ENCODE data around the gene KCTD5. TPM values are rescaled to one million over a fixed set of nuclear protein-coding genes. Genes with fewer than 3 reads are reported as not detected.

The KCTD5 gene
- total RNA-seq, 2 experiments from 2014 or later = 34.2 to 41.7 TPM

DNA sequence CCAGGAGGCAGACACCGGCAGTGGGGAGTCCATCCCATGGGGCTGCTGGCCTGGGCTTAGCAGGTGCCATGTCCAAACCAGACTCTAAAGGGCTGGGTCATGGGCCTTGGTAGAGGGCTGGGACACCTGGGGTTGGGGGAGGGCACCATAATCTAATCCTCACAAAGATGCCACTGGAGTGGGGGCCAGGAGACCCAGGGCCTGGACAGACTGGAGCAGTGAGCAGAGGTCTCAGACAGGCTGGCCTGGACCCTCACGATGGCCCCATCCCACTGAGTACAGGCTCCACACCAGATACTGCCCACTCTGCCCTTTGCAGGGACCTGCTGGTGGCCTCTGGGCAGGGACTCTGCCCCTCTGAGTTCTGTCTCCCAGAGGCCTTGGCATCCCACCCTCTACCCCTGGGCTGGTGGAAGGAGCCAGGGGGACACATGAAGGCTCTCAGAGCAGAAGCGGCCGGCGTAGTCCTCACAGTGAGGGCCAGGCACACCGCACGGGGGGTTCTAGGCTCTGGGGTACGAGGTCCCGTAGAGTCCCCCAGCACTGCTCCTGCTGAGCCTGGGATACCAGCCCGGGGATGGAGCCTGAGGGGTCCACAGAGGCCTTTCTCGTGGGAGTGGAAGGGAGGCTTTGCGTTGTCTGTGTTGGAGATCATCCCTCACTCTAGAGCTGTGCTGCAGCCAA lies 60.1 kb downstream of the KCTD5 start:
- ATAC-seq (no peak), DNase-seq (no peak)
- Mint-ChIP-seq H3K4me1 (peaks cover 8% of the 10 kb centered on the region), H3K27me3 (no peaks in the 10 kb centered on the region), H3K27ac (no peak overlapping the region), H3K9me3 (ENCODE audit: low read depth) (no peaks in the 10 kb centered on the region), H3K36me3 (no peaks in the 10 kb centered on the region), H3K4me3 (no peak overlapping the region)
- CTCF ChIA-PET = no interaction called here

DNA sequence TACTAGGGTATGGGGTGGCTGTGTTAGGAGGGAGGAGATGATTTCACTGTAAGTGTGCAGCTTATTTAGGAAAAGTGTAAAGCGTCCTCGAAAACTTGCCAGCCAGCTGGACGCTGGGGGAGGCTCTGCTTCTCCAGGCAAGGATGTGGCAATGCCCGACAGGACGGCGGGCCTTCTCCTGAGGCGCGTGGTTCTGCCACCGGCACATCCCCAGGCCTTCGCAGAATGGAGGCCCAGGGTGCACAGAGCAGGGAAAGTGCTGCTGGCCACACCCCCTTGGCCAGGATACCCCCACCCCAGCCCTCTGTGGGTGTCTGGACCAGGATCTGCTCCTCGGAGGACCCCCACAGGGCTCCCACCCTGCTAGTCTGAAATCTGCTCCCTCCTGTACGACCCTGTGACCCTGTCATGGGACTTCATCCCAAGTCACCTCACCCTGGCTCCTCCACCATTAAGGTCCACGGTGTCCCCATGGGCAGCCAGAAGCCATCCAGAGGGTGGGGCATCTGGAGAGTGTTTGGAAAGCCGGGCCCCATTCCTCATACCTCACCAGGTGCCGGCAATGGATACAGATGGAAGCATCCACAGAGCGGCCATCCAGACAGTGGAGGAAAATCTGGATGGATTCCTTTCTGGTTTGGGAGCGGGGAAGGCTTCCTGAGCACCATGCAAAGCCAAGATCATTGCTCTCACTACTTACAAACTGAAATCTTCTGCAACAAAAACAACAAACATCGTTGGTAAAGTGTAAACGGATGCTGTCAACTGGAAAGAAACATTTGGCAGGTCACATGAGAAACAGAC lies 60.9 kb downstream of the KCTD5 start:
- Mint-ChIP-seq H3K4me1 (peaks cover 8% of the 10 kb centered on the region), H3K36me3 (no peaks in the 10 kb centered on the region), H3K27me3 (no peaks in the 10 kb centered on the region), H3K9me3 (ENCODE audit: low read depth) (no peaks in the 10 kb centered on the region), H3K4me3 (no peak overlapping the region), H3K27ac (no peak overlapping the region)
- ATAC-seq (no peak), DNase-seq (no peak)
- CTCF ChIA-PET = no interaction called here

DNA sequence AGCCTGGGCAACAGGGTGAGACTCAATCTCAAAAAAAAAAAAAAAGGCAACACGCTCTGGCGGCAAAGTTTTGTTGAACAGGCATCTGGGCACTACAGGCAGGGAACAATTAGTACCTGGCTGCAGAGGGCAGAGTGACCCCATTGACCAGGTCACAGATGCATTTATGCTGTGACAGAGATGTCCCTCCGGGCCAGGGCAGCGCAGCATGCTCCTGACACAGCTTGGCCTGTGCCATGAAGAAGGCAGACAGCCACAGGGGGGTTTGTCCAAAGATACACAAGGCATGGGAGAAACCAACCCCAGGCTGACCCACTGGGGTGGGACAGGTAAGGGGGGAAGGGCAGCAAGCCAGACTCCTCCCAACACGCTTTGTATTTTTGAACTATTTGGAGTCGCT lies 62.4 kb downstream of the KCTD5 start:
- Mint-ChIP-seq H3K9me3 (ENCODE audit: low read depth) (no peaks in the 10 kb centered on the region), H3K4me3 (no peak overlapping the region), H3K27ac (no peak overlapping the region), H3K36me3 (peaks cover 2% of the 10 kb centered on the region), H3K4me1 (peaks cover 6% of the 10 kb centered on the region), H3K27me3 (no peaks in the 10 kb centered on the region)
- CTCF ChIA-PET = no interaction called here
- no peak for ATAC-seq
- no peak for DNase-seq

DNA sequence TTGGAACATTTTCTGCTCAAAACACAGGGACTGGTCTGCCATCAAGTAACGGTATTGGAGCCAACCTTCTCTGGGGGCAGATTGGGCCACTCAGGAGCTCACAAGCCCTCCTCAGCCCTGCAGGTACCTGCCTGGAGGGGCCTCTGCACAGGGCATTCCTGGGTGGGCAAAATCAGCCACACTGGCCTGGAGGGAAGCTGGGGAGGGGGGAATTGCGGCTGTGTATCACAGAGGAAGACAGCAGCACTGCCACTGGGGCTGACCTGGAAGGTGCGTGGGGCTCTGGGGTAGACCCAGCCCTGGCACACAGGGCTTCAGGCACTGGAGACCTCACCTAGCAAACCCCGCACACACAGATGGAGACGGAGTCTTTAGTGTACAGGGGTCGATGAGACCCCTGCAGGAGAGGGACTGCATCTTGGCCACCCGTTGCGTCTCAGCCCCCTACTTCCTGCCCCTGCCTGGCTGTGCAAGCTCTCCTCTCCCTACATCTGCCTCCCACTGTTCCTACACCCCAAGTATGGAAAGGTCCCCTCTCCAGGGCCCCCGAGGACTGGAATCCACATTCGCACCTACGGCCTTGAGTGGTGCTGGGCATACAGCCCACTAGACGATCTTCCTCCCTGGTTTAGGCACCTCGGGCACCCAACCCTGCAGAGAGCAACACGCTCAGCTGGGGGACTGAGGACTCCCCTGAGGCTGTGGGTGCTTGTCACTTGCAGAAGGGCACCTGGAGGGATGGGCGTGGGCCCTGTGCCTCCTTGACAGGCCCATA lies 63.0 kb downstream of the KCTD5 start:
- Mint-ChIP-seq H3K9me3 (ENCODE audit: low read depth) (no peaks in the 10 kb centered on the region), H3K27ac (no peak overlapping the region), H3K4me1 (peaks cover 11% of the 10 kb centered on the region), H3K36me3 (peaks cover 2% of the 10 kb centered on the region), H3K4me3 (no peak overlapping the region), H3K27me3 (no peaks in the 10 kb centered on the region)
- CTCF ChIA-PET = no interaction called here
- ATAC-seq (no peak), DNase-seq (no peak)

DNA sequence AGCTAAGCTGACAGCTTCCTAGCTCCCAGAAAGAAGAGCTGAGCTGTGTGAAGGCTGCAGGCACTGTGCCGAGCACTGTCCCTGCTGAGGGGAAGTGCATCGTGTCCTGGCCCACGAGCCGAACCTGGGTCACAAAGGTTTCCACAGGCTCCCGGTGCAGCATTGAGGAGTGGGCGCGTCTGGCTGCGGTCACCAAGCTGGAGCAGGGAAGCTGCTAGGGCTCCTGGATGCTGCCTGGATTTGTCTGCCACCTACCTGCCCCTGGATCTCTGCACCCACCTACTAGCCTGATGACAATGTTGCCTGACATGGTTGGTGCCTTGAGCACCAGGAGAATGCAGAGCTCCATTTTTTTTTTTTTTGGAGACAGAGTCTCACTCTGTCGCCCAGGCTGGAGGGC lies 63.6 kb downstream of the KCTD5 start:
- CTCF ChIA-PET = no interaction called here
- H3K4me3 Mint-ChIP-seq = no peak overlapping the region
- H3K4me1 Mint-ChIP-seq = peaks cover 17% of the 10 kb centered on the region
- ATAC-seq (no peak), DNase-seq (no peak)
- H3K27ac Mint-ChIP-seq = no peak overlapping the region
- no peaks in the 10 kb centered on the region for H3K27me3 Mint-ChIP-seq
- peaks cover 2% of the 10 kb centered on the region for H3K36me3 Mint-ChIP-seq
- no peaks in the 10 kb centered on the region for H3K9me3 Mint-ChIP-seq (ENCODE audit: low read depth)

DNA sequence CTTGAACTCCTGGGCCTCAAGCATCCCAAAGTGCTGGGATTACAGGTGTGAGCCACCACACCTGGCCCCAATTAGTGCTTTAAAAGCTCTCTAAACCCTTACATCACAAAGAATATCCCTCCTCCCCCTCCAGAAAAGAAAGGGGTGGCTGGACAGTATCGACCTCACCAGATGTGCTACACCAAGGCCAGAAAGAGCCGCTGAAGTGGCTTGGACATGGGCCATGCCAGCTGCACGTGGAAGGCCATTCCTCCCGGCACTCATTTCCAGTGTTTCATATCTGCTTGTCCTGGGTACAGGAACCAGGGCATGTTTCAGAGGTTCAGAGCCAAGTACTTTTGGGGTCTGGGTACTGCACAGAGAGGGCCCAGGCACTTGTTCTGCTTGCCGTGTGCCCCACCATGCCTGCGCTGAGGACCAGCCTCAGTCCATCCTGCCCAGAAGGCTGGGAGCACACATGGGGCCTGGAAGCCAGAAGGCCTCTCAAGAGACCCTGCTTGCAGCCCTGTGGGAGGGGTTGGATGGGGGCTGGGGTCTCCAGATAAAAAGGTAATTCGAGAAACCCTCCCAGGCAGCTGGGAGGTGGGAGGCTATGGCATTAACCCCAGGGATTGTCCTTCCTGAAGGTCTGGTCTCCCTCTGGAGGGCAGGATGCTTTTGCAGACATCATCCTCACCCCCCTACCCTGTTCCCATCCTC lies 66.6 kb downstream of the KCTD5 start:
- no peak overlapping the region for H3K27ac Mint-ChIP-seq
- CTCF ChIA-PET = no interaction called here
- H3K36me3 Mint-ChIP-seq = peaks cover 10% of the 10 kb centered on the region
- DNase-seq (no peak), ATAC-seq (no peak)
- H3K9me3 Mint-ChIP-seq (ENCODE audit: low read depth) = no peaks in the 10 kb centered on the region
- H3K27me3 Mint-ChIP-seq = no peaks in the 10 kb centered on the region
- no peak overlapping the region for H3K4me3 Mint-ChIP-seq
- peaks cover 29% of the 10 kb centered on the region for H3K4me1 Mint-ChIP-seq

DNA sequence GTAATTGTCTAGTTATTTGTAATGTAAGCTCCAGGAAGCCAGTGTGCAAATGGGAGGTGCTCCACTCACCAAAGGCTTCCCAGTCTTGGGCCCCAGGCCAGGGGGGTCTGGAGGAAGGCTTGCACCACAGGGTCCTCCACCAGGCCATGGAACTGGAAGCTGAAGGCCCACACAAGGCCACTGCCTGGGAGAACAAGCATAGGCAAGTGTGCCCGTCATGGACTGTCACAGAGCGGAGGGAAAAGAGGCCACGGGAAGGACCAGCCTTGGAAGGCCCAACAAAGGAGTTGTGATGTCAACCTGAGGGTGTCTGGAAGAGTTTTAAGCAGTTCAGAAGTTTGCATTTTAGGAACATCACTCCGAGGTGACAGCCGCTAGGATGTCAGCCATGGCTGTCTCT lies 67.2 kb downstream of the KCTD5 start:
- H3K4me1 Mint-ChIP-seq = peaks cover 34% of the 10 kb centered on the region
- H3K36me3 Mint-ChIP-seq = peaks cover 15% of the 10 kb centered on the region
- H3K27me3 Mint-ChIP-seq = no peaks in the 10 kb centered on the region
- CTCF ChIA-PET = no interaction called here
- no peak for DNase-seq
- no peak overlapping the region for H3K4me3 Mint-ChIP-seq
- no peak overlapping the region for H3K27ac Mint-ChIP-seq
- ATAC-seq = no peak
- no peaks in the 10 kb centered on the region for H3K9me3 Mint-ChIP-seq (ENCODE audit: low read depth)

DNA sequence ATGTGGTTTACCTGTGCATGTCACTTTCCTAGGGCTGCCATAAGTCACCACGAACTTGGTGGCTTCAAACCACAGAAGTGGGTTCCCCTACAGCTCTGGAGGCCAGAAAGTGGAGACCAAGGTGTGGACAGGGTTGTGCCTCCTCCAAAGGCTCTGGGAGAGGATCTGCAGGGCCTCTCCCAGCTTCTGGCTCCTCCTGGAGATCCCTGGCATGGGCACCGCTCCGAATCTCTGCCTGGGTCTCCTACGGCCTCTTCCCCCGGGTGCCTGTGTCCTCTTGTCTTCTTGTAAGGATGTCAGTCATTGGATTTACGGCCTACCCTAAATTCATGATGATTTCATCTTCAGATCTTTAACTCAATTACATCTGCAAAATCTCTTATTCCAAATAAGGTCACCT lies 67.6 kb downstream of the KCTD5 start:
- H3K4me1 Mint-ChIP-seq = peaks cover 39% of the 10 kb centered on the region
- no peak for DNase-seq
- no peaks in the 10 kb centered on the region for H3K9me3 Mint-ChIP-seq (ENCODE audit: low read depth)
- no peak for ATAC-seq
- no peak overlapping the region for H3K4me3 Mint-ChIP-seq
- H3K27me3 Mint-ChIP-seq = no peaks in the 10 kb centered on the region
- peak overlapping the region; percentile 100 for H3K27ac Mint-ChIP-seq
- CTCF ChIA-PET = interaction anchor here (1.0 kb wide), 1 partner anchor 119 kb away, joined by 3 read pairs; no protein-coding TSS in a partner anchor
- H3K36me3 Mint-ChIP-seq = peaks cover 20% of the 10 kb centered on the region

DNA sequence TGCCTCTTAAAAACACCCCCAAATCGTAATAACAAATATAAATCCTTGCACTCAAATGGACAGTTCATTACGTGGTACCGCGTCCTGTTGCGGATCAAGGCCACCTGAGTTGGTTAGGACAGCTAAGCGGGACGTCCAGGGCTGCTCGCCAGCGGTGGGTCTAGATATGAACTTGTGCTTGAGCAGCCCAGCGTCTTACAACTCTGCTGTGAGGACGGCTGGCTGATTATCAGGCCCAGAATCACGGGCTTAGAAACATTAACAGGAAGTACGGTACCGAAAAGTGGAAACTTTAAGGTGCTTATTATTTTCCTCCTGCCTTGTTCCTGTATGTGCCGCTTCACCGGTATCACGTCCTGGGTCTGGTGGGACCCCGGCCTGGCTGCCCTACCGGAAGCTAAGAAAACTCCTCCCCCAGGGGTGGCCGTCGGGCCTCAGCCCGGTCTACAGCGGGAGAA lies 69.3 kb downstream of the KCTD5 start:
- CTCF ChIA-PET = interaction anchor here (1.3 to 3.1 kb wide), 4 partner anchors 26 to 160 kb away, joined by 3 to 7 read pairs (median 5); partner anchors contain the start of gene PRSS27
- no peak for ATAC-seq
- DNase-seq = no peak
- no peaks in the 10 kb centered on the region for H3K27me3 Mint-ChIP-seq
- H3K4me3 Mint-ChIP-seq = peak overlapping the region; percentile 89
- peak overlapping the region; percentile 100 for H3K27ac Mint-ChIP-seq
- no peaks in the 10 kb centered on the region for H3K9me3 Mint-ChIP-seq (ENCODE audit: low read depth)
- peaks cover 33% of the 10 kb centered on the region for H3K36me3 Mint-ChIP-seq
- H3K4me1 Mint-ChIP-seq = peaks cover 53% of the 10 kb centered on the region

DNA sequence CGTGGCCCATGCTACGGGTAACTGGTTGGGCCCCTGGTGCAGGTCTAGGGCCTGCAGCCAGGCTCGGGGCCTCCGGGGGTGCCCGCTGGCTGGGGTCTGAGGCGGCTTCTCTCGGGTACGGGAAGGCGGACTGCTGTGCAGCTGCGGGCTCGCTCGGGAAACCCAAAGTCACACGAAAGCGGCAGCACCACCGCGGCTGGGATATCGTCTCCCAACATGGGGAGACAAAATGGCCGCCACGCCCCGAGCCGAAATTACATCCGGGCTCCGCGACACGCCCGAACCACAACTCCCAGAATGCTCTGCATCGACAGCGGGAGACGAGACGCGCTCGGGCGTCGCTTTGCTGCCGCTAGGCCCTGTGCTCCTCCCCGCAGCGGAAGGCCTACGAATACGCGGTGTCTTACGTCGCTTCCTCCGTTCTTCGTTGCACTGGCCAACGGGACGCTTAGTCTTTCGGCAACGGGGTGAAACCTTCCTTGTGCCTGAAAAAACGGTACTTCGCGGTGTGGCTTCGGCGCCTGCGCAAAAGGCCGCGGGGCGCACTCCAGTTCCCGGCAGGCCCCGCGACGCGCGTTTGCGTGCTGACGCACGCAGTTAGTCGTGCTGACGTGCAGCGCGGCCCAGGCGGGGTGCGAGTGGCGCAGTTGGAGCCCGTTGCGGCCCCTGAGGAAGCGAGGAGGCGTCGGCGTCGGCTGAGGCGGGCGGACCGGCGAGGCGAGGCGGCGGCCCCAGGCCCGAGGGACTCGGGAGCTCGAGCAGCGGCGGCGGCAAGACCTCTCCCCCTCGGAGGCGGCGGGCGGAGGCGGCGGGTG lies 69.9 kb downstream of the KCTD5 start, which contains the start of gene SRRM2:
Gene SRRM2, plus strand, starts transcription at position 604 of the 815 bp plus-strand sequence. CDS start 3,727 bp downstream, outside the sequence.
- Mint-ChIP-seq H3K36me3 (peaks cover 39% of the 10 kb centered on the region), H3K27ac (peak within 1 kb of the TSS; percentile 100)

DNA sequence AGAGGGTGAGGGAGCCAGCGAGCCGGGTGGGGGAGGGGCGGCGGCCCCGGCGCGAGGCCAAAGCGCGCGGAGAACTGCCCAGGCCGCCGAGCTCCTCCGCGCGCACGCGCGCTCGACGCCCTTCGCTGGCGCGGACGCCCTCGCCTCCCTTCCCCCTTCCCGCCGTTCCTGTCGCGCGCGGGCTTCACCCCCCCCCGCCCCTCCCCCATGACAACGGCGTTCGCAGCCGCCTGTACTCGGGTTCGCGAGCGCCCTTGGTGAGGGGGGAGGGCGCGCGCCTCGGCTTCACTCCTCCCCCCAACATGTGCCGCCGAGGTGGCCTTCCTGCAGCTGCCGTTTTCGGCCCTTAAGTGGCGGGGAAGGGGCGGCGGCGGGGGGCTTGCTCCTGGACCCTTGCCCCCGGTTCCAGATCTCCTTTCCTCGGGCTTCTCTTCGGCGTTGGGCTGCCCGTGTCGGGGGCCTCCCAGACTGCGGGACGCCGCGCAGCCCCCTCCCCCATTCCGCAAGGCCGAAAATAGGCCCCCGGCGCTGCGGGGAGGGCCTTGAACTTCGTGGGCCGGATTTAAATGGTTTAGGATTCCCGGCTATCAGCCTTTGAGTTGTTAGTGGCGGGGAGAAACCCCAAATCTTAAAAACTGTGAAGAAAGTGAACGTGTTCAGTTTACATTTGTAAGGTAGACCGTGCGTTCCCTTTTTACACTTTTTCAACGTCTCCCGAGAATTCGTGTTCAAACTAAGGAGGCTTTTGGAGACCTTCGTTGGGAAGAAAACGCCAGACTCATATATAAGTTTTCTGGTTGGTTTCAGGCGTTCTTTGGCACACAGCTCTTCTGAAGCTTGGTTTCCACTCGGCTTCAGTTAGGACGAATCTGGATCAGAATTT lies 70.8 kb downstream of the KCTD5 start:
- DNase-seq (peak; percentile 82), ATAC-seq (peak; percentile 58)
- Mint-ChIP-seq H3K27ac (peak overlapping the region; percentile 100), H3K27me3 (no peaks in the 10 kb centered on the region), H3K4me1 (peaks cover 64% of the 10 kb centered on the region), H3K9me3 (ENCODE audit: low read depth) (no peaks in the 10 kb centered on the region), H3K4me3 (peak overlapping the region; percentile 89), H3K36me3 (peaks cover 48% of the 10 kb centered on the region)
- CTCF ChIA-PET = interaction anchor here (0.6 to 3.1 kb wide), 8 partner anchors 16 to 158 kb away, joined by 3 to 8 read pairs (median 4); no protein-coding TSS in a partner anchor

More for the DNA sequence above, 69.9 kb downstream of the KCTD5 start, which contains the start of gene SRRM2:
- ATAC-seq (peak; percentile 89), DNase-seq (peak; percentile 98)
- no peaks in the 10 kb centered on the region for H3K9me3 Mint-ChIP-seq (ENCODE audit: low read depth)
- CTCF ChIA-PET = interaction anchor here (0.6 to 3.1 kb wide), 6 partner anchors 24 to 159 kb away, joined by 3 to 7 read pairs (median 5); partner anchors contain the start of gene PRSS27
- H3K4me3 Mint-ChIP-seq = peak within 1 kb of the TSS; percentile 89
- no peaks in the 10 kb centered on the region for H3K27me3 Mint-ChIP-seq
- H3K4me1 Mint-ChIP-seq = peaks cover 58% of the 10 kb centered on the region
